GM18517 (cell line): ENCODE data around the gene RARA.

Source experiments
- ATAC-seq: cut with Tn5 transposase; IDR thresholded peaks from one replicate; pipeline ENCODE4 v1.9.1; 2021; ENCODE audit warnings: mild to moderate bottlenecking, moderate library complexity; ENCODE audit not compliant: unreplicated experiment

Gene RARA

GRCh38 chr17:40344421-40345160, 35.6 kb downstream of the RARA start:
- ATAC-seq = no peak

GRCh38 chr17:40345161-40345993, 36.4 kb downstream of the RARA start:
- ATAC-seq = no peak

- ATAC-seq = no peak
These were observed 37.2 kb downstream of the RARA start for GRCh38 chr17:40345994-40346764.

- no peak for ATAC-seq
These were observed 37.8 kb downstream of the RARA start for GRCh38 chr17:40346765-40347158.

- ATAC-seq = no peak
These were observed 38.5 kb downstream of the RARA start for GRCh38 chr17:40347319-40348135.

- ATAC-seq = no peak
These were observed 39.1 kb downstream of the RARA start for GRCh38 chr17:40348136-40348504.

GRCh38 chr17:40348562-40349476, 39.8 kb downstream of the RARA start:
- no peak for ATAC-seq

GRCh38 chr17:40349477-40349894, 40.5 kb downstream of the RARA start:
- no peak for ATAC-seq

GRCh38 chr17:40349895-40350688, 41.1 kb downstream of the RARA start:
- no peak for ATAC-seq

GRCh38 chr17:40350689-40351358, 41.8 kb downstream of the RARA start:
- no peak for ATAC-seq

- ATAC-seq = no peak
These were observed 42.6 kb downstream of the RARA start for GRCh38 chr17:40351359-40352236.

- ATAC-seq = no peak
These were observed 43.3 kb downstream of the RARA start for GRCh38 chr17:40352237-40352778.

- no peak for ATAC-seq
These were observed 43.9 kb downstream of the RARA start for GRCh38 chr17:40352779-40353394.

GRCh38 chr17:40354221-40355122, 45.5 kb downstream of the RARA start:
- ATAC-seq = no peak

- ATAC-seq = no peak
These were observed 46.3 kb downstream of the RARA start for GRCh38 chr17:40355123-40355803.
